HG02759 (cell line): ENCODE results near the gene TOMT.

ENCODE experiments used
- ATAC-seq: cut with Tn5 transposase; IDR thresholded peaks from one replicate; pipeline ENCODE4 v1.9.1; 2021; ENCODE audit warnings: mild to moderate bottlenecking, moderate library complexity; ENCODE audit not compliant: unreplicated experiment

TOMT gene

DNA sequence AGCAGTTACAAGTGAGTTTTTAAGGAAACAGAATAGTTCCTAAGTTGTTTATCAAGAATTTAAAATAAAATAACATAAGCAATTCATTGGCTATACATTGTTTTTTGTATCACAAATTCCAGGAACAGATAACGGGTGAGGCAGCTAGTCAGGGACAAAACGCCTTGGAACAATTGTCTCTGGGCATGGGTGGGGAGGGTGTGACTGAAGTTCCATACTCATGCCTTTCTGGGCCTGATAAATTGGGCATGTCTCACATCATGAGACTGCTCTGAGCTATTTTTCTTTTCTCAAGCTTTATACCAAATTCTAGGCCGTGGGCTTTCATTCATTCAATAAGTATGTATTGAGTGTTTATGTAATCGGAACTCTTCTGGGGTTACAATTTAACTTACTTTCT is 51.4 kb downstream of the TOMT start:
- ATAC-seq: no peak
